ENCODE results near the gene PLEKHD1. TPM values are rescaled to one million over a fixed set of nuclear protein-coding genes. Genes with fewer than 3 reads are reported as not detected.

Gene PLEKHD1
- total RNA-seq, 6 donors from 2014 or later, result under 0.01 to 1.7 (median 0.70) TPM

DNA sequence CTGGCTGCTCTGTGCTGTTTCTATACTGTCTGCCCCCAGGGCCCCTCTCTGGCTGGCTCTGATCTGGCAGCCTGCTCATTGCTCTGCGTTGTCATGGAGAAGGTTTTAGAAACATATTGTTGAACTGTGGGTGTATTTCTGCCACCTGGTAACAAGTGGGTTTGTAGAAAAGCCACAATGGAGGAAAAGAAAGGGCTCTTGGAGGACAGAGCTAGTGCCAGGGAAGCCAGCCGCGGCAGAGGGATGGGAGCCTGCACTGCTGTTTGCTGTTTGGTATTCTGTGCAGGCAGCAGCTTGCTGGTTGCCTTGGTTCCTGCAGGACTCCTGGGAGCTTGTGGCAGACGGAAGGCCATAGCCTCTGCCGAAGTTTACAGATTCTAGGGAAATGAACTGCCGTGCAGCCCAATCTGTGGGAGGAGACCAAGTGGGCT is 75.1 kb downstream of the PLEKHD1 start:
- ATAC-seq (ENCODE audit: low FRiP score in 2 of 2) (no peak), DNase-seq (no peak)
- Histone ChIP-seq H3K27ac (no peak overlapping the region), H3K36me3 (no peaks in the 10 kb centered on the region), H3K27me3 (no peaks in the 10 kb centered on the region), H3K4me3 (no peak overlapping the region), H3K4me1 (no peaks in the 10 kb centered on the region), H3K9me3 (no peaks in the 10 kb centered on the region)
- TF ChIP-seq CTCF (IDR thresholded peaks at IDR 0.05) (no peak), POLR2A (IDR thresholded peaks at IDR 0.05) (no peak), EP300 (IDR thresholded peaks at IDR 0.05) (no peak), POLR2AphosphoS5 (IDR thresholded peaks at IDR 0.05) (no peak)
- 32 to 48% methylated on average over 6 of the region's 6 CpGs for WGBS, 2 donors

GRCh38 chr14:69560826-69561225 is 76.3 kb downstream of the PLEKHD1 start:
- H3K36me3 ChIP-seq, result no peaks in the 10 kb centered on the region
- 85 to 88% methylated on average over 7 of the region's 7 CpGs for WGBS, 2 donors
- no peaks in the 10 kb centered on the region for H3K27me3 ChIP-seq
- H3K27ac ChIP-seq, result no peak overlapping the region
- H3K9me3 ChIP-seq, result no peaks in the 10 kb centered on the region
- ATAC-seq (ENCODE audit: low FRiP score in 2 of 2) (no peak), DNase-seq (no peak)
- H3K4me3 ChIP-seq, result no peak overlapping the region
- TF ChIP-seq CTCF (IDR thresholded peaks at IDR 0.05) (no peak), POLR2A (IDR thresholded peaks at IDR 0.05) (no peak), EP300 (IDR thresholded peaks at IDR 0.05) (no peak), POLR2AphosphoS5 (IDR thresholded peaks at IDR 0.05) (no peak)
- H3K4me1 ChIP-seq, result no peaks in the 10 kb centered on the region

DNA sequence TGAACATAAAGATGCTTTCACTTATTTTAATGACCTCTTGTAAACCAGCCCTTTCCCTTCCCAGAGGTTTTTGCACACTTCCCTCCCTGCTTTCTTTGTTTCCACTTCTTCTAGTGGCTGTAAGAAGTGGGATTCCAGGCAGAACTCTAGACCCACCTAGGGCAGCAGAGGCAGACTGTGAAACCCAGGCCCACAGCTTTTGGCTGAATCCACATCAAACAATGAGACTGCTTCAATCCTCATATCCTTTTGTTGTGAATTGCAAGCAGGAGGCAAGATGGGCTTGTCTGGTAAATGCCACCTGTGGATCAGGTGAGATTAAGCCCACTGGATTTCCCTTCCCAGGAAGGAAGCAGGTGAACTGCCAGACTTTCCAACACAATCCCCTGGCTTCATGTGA is 77.4 kb downstream of the PLEKHD1 start:
- no peak overlapping the region for H3K4me3 ChIP-seq
- TF ChIP-seq CTCF (IDR thresholded peaks at IDR 0.05), result no peak
- TF ChIP-seq EP300 (IDR thresholded peaks at IDR 0.05), result no peak
- no peak for TF ChIP-seq POLR2A (IDR thresholded peaks at IDR 0.05)
- TF ChIP-seq POLR2AphosphoS5 (IDR thresholded peaks at IDR 0.05), result no peak
- H3K27me3 ChIP-seq, result no peaks in the 10 kb centered on the region

GRCh38 chr14:69567563-69567962 is 83.0 kb downstream of the PLEKHD1 start:
- Histone ChIP-seq H3K4me1 (peaks cover 11 to 14% (median 13%) of the 10 kb centered on the region in 4 donors), H3K27me3 (peaks cover 0 to 27% (median 14%) of the 10 kb centered on the region in 4 donors), H3K9me3 (no peaks in the 10 kb centered on the region), H3K36me3 (no peaks in the 10 kb centered on the region), H3K27ac (no peak overlapping the region), H3K4me3 (no peak overlapping the region)
- WGBS, 2 donors, result 82 to 88% methylated on average over 5 of the region's 5 CpGs
- DNase-seq (no peak), ATAC-seq (ENCODE audit: low FRiP score in 2 of 2) (no peak)
- TF ChIP-seq CTCF (IDR thresholded peaks at IDR 0.05) (no peak), POLR2AphosphoS5 (IDR thresholded peaks at IDR 0.05) (no peak), EP300 (IDR thresholded peaks at IDR 0.05) (no peak), POLR2A (IDR thresholded peaks at IDR 0.05) (no peak)

More for the DNA sequence above, 77.4 kb downstream of the PLEKHD1 start:
- DNase-seq (no peak), ATAC-seq (ENCODE audit: low FRiP score in 2 of 2) (no peak)
- H3K27ac ChIP-seq, result no peak overlapping the region
- H3K9me3 ChIP-seq, result no peaks in the 10 kb centered on the region
- no peaks in the 10 kb centered on the region for H3K4me1 ChIP-seq
- H3K36me3 ChIP-seq, result no peaks in the 10 kb centered on the region

GRCh38 chr14:69569859-69570258 is 85.3 kb downstream of the PLEKHD1 start:
- Histone ChIP-seq H3K4me3 (no peak overlapping the region), H3K4me1 (peaks cover 24 to 36% (median 32%) of the 10 kb centered on the region in 4 donors), H3K36me3 (no peaks in the 10 kb centered on the region), H3K9me3 (no peaks in the 10 kb centered on the region), H3K27ac (no peak overlapping the region), H3K27me3 (peaks cover 0 to 48% (median 33%) of the 10 kb centered on the region in 4 donors)
- no peak for TF ChIP-seq POLR2A (IDR thresholded peaks at IDR 0.05)
- no peak for TF ChIP-seq CTCF (IDR thresholded peaks at IDR 0.05)
- TF ChIP-seq EP300 (IDR thresholded peaks at IDR 0.05), result no peak
- TF ChIP-seq POLR2AphosphoS5 (IDR thresholded peaks at IDR 0.05), result no peak
- no peak for ATAC-seq (ENCODE audit: low FRiP score in 2 of 2)
- WGBS, 2 donors, result 48 to 52% methylated on average over 2 of the region's 2 CpGs
- no peak for DNase-seq

Measured in upper lobe of left lung (tissue), 6 donors.